CD4-positive, alpha-beta T cell treated with Interleukin-17A for 1 hour (primary cell): ENCODE measurements around the gene LPIN3.
A peak's percentile ranks its signal among the peaks of the same experiment; 100 is the strongest.

Source experiments
- DNase-seq: peaks from one replicate; pipeline ENCODE4 v3.0.0-alpha.2; 2020

The LPIN3 gene

DNA sequence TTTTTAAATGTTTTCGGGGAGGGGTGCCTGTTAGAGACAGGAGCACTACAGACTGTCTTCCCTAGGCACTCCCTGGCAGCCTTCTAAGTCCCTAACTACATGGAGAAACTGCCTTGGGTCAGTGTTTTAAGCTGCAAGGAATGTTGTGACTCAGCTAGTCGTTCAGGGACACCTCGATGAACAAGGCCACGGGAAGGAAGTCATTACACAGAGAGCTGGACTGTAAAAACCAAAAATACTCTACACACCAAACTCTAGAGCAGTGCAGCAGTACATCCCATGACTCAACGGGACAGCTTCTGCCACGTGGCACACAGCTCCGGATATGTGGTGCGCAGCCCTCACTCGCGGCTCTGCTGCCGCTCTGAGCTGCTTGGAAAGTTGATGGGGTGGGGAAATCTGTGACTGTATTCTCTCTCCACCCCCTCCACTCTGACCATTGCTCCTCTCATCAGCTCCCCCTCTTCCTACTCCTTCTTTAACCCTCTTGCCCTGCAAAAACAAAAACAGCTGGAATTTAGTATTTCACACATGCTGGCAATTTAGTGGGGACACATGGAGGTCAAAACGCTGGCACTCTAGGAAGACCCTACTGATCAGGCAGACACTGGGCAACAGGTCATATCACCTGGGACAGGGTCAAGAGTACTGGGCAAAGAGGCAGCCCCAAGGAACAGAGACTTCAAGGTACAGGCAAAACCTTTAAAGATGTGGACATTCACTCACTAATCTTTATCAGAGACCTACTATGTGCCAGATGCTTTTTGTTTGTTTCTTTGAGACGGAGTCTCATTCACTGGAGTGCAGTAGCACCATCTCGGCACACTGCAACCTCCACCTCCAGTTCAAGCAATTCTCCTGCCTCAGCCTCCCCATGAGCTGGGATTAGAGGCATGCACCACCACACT, 10.9 kb upstream of the LPIN3 start:
- DNase-seq = peak; percentile 41

DNA sequence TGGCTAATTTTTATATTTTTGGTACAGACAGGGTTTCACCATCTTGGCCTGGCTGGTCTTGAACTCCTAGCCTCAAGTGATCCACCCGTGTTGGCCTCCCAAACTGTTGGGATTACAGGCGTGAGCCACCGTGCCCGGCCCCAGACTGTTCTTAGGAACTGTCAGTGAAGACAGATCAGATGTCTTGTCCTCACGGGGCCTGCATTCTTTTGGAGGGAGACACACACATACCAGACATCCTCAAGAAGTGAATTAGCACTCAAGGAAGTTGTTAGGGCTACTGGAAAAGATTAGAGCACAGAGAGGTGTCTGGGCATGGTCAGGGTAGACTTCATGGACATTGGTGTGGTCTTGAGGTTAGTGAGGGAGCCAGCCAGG, 10.3 kb upstream of the LPIN3 start:
- no peak for DNase-seq

DNA sequence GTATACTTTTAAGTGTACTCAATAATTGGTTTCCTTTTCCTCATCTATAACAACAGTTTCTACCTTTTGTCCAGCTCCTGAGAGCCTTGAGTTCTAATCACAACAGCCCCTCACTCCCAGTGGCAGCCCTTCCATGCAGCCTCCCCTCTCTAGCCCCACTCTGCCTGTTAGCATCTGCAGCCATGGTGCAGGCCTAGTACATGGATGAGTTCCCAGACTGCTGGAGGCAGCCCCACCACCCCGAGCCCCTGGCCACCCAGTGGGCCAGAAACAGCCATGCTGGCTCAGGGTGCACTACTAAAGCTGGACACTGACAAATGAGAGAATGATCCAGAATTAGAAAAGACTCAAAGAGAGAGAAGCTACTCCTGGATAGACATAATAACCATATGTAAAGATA, 9.7 kb upstream of the LPIN3 start:
- no peak for DNase-seq

DNA sequence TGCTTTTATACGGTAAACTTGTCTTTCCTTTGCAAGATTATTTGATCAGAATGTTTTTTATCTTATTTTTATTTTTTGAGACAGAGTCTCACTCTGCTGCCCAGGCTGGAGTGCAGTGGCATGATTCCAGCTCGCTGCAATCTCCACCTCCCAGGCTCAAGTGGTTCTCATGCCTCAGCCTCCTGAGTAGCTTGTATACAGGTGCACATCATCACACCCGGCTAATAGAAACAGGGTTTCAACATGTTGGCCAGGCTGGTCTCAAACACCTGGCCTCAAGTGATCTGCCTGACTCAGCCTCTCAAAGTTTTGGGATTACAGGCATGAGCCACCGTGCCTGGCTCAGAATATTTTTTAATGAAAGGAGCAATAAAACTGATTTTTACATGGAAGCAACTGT, 8.9 kb upstream of the LPIN3 start:
- no peak for DNase-seq

DNA sequence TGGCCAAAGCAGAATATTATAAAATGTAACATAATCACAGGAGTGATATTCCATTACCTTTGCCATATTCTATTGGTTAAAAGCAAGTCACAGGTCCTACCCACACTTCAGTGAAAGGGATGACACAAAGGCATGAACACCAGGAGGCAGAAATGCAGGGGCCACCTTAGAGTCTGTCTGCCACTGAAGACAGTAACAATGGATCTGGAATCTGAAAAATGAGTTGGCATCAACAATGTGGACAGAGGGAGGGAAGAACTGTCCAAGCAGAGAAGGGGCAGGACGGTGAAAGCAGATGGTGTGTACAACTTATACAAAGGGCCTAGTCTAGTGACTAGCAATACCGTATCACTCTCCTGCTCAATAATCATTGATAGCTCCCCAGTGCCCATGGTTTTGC, 6.6 kb upstream of the LPIN3 start:
- DNase-seq = no peak

DNA sequence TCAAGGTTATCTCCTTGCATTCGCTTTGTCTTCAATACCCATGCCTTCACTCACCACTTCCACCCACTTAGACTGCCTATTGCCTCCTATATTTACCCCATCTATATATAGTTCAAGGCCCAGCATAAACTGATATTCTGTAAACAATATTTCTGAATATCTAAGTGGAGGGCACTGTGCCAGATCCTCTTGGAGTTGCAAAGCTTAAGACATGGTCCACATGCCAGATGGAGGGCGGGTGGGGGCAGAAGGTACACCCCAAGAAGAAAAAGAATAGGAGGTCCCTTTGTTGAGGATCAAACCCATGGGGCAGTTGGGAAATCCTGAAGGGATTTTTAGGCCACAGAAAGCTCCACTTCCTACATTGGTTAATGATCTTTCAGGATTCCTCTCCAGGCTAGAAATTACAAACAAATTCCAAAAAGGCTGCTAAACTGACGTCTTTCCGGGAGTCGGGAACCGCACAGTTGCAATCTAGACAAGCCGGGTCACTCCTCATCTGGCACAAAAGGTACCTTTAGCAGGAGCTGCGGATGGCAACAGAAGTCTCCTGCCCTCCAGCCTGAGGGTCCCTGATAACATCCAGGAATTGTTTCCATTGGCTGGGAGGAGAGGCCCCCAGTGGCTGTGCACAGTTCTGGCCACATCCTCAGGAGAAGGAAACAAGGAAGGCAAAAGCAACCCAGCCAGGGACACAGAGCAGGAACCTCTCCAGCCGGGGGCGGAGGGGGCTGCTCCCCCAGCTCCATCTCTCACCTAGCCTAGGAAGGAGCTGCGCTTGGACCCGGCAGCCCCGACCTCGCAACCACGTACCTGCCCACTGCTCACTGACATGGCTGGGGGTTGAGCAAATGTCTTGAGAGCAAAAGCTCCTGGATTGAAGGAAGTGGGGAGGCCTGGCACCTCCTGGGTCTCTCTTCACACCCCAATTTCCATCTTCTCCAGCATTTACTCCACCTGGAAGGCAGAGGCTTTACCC, 5.9 kb upstream of the LPIN3 start:
- DNase-seq = no peak

DNA sequence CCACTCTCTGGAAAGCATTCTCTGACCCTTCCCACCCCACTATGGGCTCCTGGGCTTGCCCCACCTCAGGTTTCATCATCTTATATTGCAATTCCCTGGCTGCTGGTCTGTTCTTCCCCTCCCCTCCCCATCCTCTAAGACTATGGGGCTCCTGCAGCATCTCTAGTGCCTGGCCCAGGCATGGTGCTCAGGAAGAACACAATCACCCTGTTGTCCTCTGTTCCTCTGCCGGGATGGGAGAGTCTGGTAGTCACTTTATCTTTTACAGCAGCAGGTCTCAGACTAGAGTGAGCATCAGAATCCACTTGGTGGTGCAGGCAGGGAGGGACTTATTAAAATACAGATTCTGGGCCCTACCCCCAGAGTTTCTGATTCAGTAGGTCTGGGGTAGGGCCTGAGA, 5.0 kb upstream of the LPIN3 start:
- DNase-seq = no peak

DNA sequence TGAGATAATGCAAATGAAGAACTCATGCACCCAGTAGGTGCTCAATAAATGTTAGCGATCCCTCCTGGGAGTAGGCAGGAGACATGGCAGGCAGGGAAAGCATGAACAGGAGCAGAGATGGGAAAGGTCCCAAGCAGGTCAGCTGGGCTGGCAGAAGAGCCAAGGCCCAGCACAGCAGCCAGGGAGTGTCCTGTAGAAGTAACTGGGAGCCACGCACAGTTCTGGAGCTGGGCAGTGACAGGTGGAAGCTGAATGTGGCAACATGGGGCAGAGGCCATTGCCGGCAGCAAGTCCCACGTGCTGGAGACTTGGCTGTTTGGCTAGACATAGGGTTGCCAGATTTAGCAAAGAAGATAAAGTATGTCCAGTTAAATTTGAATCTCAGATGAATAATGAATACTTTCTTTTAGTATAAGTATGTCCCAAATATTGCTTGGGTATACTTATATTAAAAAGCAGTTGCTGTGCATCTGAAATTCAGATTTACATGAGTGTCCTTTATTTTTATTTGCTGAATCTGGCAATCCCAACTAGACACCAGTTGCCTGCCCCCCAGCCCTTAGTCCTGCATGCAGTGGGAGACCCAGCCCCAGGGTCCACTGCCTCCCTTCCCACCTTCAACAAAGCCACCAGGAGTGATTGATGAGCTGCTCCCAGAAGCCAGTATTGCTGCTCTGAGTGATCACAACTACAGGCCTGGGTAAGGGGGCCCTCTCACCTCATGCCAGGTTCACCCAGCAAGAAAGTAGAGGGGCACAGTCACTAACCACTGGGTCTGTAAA, 3.7 kb upstream of the LPIN3 start:
- no peak for DNase-seq

DNA sequence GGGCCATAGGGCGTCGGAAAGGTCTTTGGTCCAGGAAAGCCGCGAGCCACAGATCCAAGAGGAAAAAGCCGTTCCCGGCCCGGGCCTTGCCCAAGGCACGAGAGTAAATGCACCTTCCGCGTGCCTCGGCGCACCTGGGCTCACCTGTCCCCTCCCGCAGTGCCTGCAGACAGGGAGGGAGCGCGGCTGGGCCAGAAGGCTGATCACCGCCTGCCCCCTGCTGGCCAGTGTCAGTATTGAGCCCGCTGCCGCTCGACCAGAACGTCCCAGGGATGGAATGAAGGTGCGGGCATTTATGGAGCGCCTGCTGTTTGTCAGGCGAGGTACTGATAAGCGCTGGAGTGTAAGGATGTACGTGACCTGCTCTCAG, 679 bp upstream of the LPIN3 start:
- DNase-seq = peak; percentile 85

DNA sequence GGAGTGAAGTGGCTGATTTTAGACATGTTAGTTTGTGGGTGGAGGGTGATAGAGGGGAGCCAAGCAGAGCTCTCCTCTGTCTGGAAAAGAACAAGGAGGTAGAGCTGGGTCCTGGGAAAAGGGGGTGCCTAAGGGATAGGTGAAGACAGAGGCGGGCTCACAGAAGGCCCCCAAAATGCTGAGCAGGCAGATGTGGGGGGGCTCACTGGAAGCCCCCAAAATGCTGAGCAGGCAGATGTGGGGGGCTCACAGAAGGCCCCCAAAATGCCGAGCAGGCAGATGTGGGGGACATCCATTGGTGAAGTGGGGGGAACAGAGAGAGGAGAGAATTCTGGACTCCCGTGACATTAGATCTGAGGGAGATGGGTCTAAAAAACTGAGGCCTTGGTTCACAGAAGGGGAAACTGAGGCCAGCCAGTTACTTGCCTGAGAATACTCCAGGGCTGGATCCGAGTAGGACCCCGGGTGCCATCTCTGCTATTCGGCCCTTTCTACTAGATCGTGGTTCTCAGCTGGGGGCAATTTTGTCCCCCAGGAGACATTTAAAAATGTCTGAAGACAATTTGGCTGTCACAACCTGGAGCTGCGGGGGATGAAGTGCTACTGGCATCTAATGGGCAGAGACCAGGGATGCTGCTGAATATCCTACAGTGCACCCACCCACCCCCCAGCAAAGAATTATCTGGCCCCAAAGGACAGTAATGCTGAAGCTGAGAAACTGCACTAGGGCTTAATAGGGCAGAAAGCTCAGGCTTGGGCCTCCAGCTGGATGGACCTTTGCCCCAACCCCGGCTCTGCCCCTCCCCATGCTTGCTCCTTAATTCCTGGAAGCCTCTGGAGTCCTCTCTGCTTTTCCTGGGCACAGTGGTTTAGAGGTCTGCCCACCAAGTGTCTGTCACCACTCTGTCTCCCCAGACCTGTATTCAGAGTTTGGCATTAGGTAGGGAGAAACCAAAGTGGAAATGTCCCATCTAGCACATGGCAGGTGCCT, 2.1 kb downstream of the LPIN3 start:
- no peak for DNase-seq

DNA sequence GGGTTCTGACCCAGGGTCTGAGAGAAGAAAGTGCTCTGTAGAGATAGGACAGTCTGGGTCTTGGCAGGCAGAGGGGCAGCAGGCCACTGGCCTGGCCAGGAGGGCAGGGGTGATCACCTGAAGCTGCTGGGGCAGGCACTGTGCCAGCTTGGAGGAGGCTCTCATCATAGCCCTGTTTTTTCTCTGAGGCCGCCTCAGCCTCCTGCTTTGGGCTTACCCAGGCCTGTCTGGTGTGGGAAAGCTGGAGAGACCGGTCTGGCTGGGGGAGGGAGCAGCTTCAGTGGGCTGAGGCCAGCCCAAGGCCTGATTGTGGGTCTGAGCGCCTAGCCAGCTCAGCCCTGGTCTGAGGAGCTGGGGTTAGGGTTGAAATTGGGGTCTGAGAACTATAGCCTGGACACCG, 3.9 kb downstream of the LPIN3 start:
- DNase-seq = no peak

DNA sequence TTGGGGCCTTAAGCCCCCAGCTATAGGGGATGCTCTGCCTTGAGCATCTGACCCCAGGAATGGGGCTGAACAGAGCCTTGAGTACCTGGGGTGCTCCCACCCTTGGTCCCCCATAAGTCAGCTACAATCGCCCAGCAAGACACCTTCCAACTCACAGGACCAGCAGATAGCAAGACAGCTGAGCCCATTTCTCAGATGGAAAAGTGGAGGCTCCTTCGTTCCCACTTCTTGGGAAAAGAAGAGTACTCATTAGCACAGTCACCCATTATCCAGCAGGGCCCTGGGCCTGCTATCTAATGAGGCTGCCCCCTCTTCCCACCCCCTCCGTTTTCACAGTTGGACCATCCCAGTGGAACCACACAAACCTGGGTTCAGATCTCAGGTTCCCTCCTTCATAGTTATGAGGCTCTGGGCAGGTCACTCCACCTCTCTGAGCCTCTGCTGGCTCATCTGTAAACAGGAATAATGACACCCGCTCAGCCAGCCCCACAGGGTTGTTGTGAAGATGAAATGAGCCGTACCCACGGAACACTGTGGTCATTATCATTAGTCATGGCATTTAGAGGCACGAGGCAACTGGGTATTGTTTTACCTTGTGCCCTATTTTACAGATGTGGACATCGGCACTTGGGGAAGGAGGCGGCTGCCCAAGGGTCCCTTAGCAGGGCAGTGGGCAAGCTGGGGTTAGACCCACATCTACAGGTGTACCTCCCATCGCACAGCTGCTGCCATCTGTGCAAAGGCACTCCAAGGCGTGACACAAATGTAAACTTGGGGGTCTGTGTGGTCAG, 4.5 kb downstream of the LPIN3 start:
- DNase-seq = no peak

DNA sequence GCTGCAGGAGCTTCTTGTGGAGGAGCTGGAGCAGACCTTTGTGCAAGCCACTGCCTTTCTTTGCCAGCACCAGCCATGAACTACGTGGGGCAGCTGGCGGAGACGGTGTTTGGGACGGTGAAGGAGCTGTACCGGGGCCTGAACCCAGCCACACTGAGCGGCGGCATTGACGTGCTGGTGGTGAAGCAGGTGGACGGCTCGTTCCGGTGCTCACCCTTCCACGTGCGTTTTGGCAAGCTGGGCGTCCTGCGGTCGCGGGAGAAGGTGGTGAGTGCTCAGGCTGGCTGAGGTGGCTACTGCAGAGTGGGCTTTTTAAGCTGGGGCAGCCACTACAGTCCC, 5.1 kb downstream of the LPIN3 start:
- DNase-seq = no peak

DNA sequence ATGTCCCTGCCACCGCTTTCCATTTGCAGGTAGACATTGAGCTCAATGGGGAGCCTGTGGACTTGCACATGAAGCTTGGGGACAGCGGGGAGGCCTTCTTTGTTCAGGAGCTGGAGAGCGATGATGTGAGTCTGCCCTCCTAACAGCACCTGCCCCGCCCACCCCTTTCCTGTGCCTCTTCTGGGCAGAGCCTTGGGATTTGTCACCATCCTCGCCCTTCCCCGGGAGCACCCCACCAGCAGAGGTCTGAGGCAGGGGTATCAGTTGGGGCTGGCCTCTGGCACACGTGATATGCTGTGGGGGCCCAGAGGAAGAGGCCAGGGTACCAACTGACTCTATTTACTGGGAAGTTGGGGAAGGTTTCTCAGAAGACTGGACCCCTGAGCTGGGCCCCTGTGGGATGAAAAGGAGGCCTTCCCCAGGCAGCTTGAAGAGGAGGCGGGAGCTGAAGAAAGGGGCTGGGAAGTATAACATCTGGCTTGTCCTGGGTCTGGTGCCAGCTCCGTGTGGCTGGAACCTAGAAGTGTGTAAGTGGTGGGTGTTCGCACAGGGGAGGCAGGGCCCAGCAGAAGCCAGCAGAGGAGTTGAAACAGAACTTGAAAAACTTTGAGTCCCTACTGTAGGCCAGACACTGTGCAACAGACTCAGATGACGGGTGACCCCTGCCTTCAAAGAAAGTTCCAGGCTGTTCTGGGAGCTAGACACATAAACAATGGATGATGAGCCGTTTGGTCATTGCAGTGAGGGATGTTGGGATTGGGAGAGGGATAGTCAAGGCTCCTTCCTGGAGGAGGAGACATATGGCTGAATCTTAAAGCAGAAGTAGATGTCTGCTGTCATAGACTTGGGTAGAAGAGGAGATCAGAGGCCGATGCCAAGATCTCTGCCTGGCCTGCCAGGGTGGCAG, 7.2 kb downstream of the LPIN3 start:
- no peak for DNase-seq

DNA sequence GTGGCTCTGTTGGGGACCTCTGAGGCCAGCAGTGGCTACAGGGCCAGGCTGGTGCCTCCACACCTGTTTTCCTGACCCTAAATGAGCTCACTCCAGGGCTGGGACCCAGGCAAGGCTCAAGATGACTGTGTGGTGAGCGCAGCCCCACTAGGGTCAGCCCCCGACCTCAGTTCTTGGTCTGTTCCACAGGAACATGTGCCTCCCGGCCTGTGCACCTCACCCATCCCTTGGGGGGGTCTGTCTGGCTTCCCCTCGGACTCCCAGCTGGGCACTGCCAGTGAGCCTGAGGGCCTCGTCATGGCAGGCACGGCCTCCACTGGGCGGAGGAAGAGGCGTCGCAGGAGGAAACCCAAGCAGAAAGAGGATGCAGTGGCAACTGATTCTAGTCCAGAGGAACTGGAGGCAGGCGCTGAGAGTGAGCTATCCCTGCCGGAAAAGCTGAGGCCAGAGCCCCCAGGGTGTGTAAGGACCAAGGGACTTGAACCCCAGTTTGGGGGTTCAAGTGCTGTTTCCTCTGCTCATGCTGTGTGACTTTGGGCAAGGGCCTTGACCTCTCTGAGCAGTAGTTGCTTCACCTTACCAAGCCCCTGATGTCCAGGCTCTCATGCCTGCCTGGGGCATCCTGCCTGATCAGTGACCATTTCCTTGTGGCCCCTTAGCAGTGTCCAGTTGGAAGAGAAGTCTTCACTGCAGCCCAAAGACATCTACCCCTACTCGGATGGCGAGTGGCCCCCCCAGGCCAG, 8.0 kb downstream of the LPIN3 start:
- no peak for DNase-seq

DNA sequence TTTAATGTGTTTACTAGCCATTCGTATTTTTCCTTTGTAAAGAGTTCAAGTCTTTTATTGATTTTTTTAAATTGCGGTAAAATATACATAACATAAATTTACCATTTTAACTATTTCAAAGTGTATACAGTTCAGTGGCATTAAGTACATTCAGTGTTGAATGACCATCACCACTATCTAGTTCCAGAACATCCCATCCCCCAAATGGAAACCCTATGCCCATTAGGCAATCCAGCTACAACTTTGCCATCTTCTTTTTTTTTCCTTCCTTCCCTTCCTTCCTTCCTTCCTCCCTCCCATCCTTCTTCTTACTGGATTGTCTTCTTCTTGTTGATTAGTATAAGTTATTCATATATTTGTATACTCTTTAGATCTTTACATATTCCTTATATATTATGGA, 8.6 kb downstream of the LPIN3 start:
- DNase-seq = no peak

DNA sequence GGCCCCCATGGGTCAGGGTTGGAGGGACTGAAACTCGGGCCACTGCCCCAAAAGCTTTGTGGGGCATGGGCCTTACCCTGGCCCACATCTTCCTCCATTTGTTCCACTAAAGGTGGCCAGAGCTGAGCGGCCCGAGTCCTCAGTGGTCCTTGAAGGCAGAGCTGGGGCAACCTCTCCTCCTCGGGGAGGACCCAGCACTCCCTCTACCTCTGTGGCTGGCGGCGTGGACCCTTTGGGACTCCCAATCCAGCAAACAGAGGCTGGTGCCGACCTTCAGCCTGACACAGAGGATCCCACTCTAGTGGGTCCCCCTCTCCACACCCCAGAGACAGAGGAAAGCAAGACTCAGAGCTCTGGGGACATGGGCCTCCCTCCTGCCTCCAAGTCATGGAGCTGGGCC, 9.3 kb downstream of the LPIN3 start:
- DNase-seq = no peak

DNA sequence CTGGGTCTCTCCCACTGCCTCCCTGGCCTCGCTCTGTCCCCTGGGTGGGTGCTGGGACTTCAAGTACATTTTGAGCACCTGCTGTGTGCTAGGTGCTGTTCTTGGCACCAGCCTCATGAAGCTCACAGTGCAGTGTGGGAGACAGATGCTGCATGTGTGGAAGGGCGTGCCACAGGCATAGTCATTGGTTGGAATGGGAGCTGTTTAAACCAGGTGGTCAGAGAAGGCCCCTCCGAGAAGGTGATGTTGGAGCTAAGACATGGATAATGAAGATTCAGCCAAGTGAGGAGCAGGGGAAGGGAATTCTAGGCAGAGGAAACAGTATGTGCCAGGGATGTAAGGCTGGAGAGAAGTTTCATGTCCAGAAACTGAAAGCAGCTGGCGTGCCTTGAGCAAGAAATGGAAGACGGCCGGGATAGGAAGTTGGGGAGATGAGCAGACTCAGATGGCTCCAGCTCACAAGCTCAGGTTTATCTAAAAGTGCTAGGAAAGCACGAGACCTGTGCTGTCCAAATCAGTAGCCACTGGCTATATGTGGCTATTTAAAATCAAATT, 9.9 kb downstream of the LPIN3 start:
- DNase-seq = no peak

DNA sequence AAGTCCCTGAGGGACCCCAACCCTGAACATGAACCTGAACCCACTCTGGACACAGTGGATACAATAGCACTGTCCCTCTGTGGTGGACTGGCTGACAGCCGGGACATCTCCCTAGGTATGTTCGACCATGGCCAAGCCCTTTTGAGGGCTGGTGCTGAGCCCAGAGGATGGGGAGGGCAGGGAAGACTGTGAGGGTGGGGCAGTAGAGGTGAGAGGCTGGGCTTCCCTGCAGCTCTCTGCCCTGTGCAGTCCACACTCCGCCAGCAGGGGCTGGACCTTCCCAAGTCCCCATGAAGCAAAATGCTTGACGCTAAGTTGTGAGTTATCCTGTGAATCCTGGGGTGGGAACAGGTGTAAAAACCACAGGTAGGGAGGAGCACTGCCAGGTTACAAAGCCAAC, 11.5 kb downstream of the LPIN3 start:
- no peak for DNase-seq
